A549 (cell line): ENCODE data around the gene TNS1. TPM values are rescaled to one million over a fixed set of nuclear protein-coding genes. Genes with fewer than 3 reads are reported as not detected.

Experiments
- ATAC-seq, 2 experiments: fragments of 200-7000 bp in 1 of 2; fragments of >200 bp in 1 of 2; cut with Nextera tagmentation in 1 of 2; cut with Tn5 transposase in 1 of 2; 3 replicates each; pipeline versions ENCODE4 v1.8.0 to v1.9.1; 2018 to 2020; ENCODE audit warnings: mild to moderate bottlenecking in 1 of 2, moderate library complexity in 1 of 2
- CTCF ChIA-PET: fragments of 300-600 bp; sonication (Branson Sonifier 250); formaldehyde crosslinking; extraction: SDS; loops from one replicate; lab custom pipeline; 2021; ENCODE audit warnings: antibody characterized with exemption, inconsistent platforms; lab: Yijun Ruan, JAX
- POLR2A ChIA-PET: fragments of 350-600 bp; formaldehyde crosslinking; extraction: SDS; loops from one replicate; lab custom pipeline; 2021; ENCODE audit warnings: antibody characterized with exemption, inconsistent platforms; lab: Yijun Ruan, JAX
- DNase-seq, 2 experiments: peaks; one replicate each; pipeline versions ENCODE4 v3.0.0 to v3.0.0-alpha.2; 2011 to 2016; ENCODE audit warnings: low read depth in 1 of 2, low spot score in 1 of 2
- FAIRE-seq: peaks from 2 replicates; lab custom pipeline; 2011; peaks lifted over from hg19 to GRCh38; lab: Jason Lieb, UNC
- H3K27ac ChIP-seq, 2 experiments: fragments of >200 bp; sonication (Bioruptor Twin); formaldehyde crosslinking; 3 replicates each; pipeline ENCODE4 v1.5.1; 2016 to 2017
- H3K4me1 ChIP-seq: fragments of >200 bp; sonication (Bioruptor Twin); formaldehyde crosslinking; 3 replicates; pipeline ENCODE4 v1.6.1; 2016
- H3K4me2 ChIP-seq: fragments of >200 bp; sonication (Bioruptor Twin); formaldehyde crosslinking; 3 replicates; pipeline ENCODE4 v1.6.1; 2016
- H3K4me3 ChIP-seq: fragments of >200 bp; sonication (Bioruptor Twin); formaldehyde crosslinking; 3 replicates; pipeline ENCODE4 v1.5.1; 2016
- H3K9me3 ChIP-seq: fragments of >200 bp; sonication (Bioruptor Twin); formaldehyde crosslinking; 3 replicates; pipeline ENCODE4 v1.6.1; 2016
- ATOH8 ChIP-seq: fragments of 250-450 bp; sonication (Bioruptor Pico); IDR thresholded peaks from 2 replicates; pipeline ENCODE4 v1.5.0; 2020; ENCODE audit warnings: low read depth, mild to moderate bottlenecking, moderate library complexity
- BCL3 ChIP-seq: fragments of >200 bp; sonication (Bioruptor Twin); formaldehyde crosslinking; IDR thresholded peaks from 3 replicates; pipeline ENCODE4 v1.6.1; 2016
- BHLHE40 ChIP-seq: IDR thresholded peaks from 2 replicates; pipeline ENCODE4 v1.6.1; 2012; ENCODE audit warnings: low read depth, low read length, inconsistent platforms
- CBX2 ChIP-seq: fragments of 200-600 bp; sonication (generic); IDR thresholded peaks from 2 replicates; pipeline ENCODE4 v1.6.1; 2016; ENCODE audit warnings: low read depth, mild to moderate bottlenecking, borderline replicate concordance
- CTCF ChIP-seq: fragments of >200 bp; sonication (Bioruptor Twin); formaldehyde crosslinking; IDR thresholded peaks from 3 replicates; pipeline ENCODE4 v1.5.1; 2016
- E2F6 ChIP-seq: IDR thresholded peaks from 2 replicates; pipeline ENCODE4 v1.6.1; 2012; ENCODE audit warnings: low read depth, borderline replicate concordance
- EHMT2 ChIP-seq: fragments of 200-600 bp; sonication (generic); IDR thresholded peaks from 2 replicates; pipeline ENCODE4 v1.6.1; 2016; ENCODE audit warnings: antibody characterized with exemption, low read depth, mild to moderate bottlenecking, moderate library complexity
- ESRRA ChIP-seq: fragments of 150-350 bp; IDR thresholded peaks from 2 replicates; pipeline ENCODE4 v1.6.1; 2014; ENCODE audit warnings: mild to moderate bottlenecking, low read length, borderline replicate concordance
- HDAC2 ChIP-seq: fragments of 200-600 bp; sonication (generic); IDR thresholded peaks from 2 replicates; pipeline ENCODE4 v1.6.1; 2016
- HOXB5 ChIP-seq: fragments of 250-450 bp; sonication (Bioruptor Pico); IDR thresholded peaks from 2 replicates; pipeline ENCODE4 v1.5.0; 2020; ENCODE audit warnings: mild to moderate bottlenecking, moderate library complexity
- JUN ChIP-seq, 2 experiments: fragments of >200 bp; sonication (Bioruptor Twin); formaldehyde crosslinking; IDR thresholded peaks; 2 replicates in 1 of 2; 3 replicates in 1 of 2; pipeline ENCODE4 v1.6.1; 2016 to 2017
- JUNB ChIP-seq: fragments of >200 bp; sonication (Bioruptor Twin); formaldehyde crosslinking; IDR thresholded peaks from 2 replicates; pipeline ENCODE4 v1.6.1; 2016
- MAFK ChIP-seq: fragments of 450-650 bp; IDR thresholded peaks from 2 replicates; pipeline ENCODE4 v1.6.1; 2014; ENCODE audit not compliant: partially characterized antibody
- MAZ ChIP-seq: fragments of 150-350 bp; IDR thresholded peaks from 2 replicates; pipeline ENCODE4 v1.6.1; 2014; ENCODE audit warnings: antibody characterized with exemption, low read depth, low read length, borderline replicate concordance
- NFE2L2 ChIP-seq: fragments of 150-350 bp; conservative IDR thresholded peaks from 2 replicates; pipeline ENCODE4 v1.6.1; 2014; ENCODE audit warnings: low read length
- POLR2A ChIP-seq: IDR thresholded peaks from 2 replicates; pipeline ENCODE4 v1.6.1; 2012; ENCODE audit warnings: mild to moderate bottlenecking, low read length
- RFX5 ChIP-seq: fragments of 450-650 bp; IDR thresholded peaks from 2 replicates; pipeline ENCODE4 v1.7.1; 2014; ENCODE audit warnings: antibody characterized with exemption, mild to moderate bottlenecking, moderate library complexity
- RNF2 ChIP-seq: fragments of 200-600 bp; sonication (generic); IDR thresholded peaks from 2 replicates; pipeline ENCODE4 v1.6.1; 2016; ENCODE audit warnings: low read depth, mild to moderate bottlenecking, antibody characterized with exemption, moderate library complexity, borderline replicate concordance
- SMC3 ChIP-seq: fragments of >200 bp; sonication (Bioruptor Twin); formaldehyde crosslinking; IDR thresholded peaks from 3 replicates; pipeline ENCODE4 v1.6.1; 2018; ENCODE audit warnings: inconsistent platforms
- ZC3H11A ChIP-seq: fragments of 450-650 bp; IDR thresholded peaks from 2 replicates; pipeline ENCODE4 v1.6.1; 2014; ENCODE audit warnings: antibody characterized with exemption, mild to moderate bottlenecking
- WGBS: methylation state at CpG from one replicate; pipeline ENCODE4 v1.1.6; 2017; ENCODE audit errors: missing lambda C conversion rate; 5-methylcytosine and 5-hydroxymethylcytosine counted together
- polyA plus RNA-seq, 4 experiments: library from polyadenylated mRNA; depleted of rRNA in 3 of 4; stranded (reverse); fragments of >200 nt; fragmentation: RNase III in 1 of 4; extraction: RNeasy Plus Mini Kit Qiagen cat#74134 plus additional on column Dnase treatment in 1 of 4; gene quantifications; 2 replicates in 3 of 4; 3 replicates in 1 of 4; pipeline ENCODE4 v1.2.3, GENCODE V29; 2011 to 2017
- TF ChIP-seq, protein P1 (sequence below): fragments of >200 bp; sonication (Bioruptor Twin); formaldehyde crosslinking; IDR thresholded peaks from 2 replicates; pipeline ENCODE4 v1.6.1; 2016
- TF ChIP-seq, protein P2 (sequence below): fragments of 200-600 bp; sonication (generic); IDR thresholded peaks from 2 replicates; pipeline ENCODE4 v1.6.1; 2016; ENCODE audit warnings: antibody characterized with exemption, mild to moderate bottlenecking, moderate library complexity

TNS1 gene
- polyA plus RNA-seq, 2 of the 4 experiments (the other 2 are of a cell fraction): 4.9 to 10.6 TPM

- Histone ChIP-seq H3K4me3 (no peak overlapping the region), H3K9me3 (no peaks in the 10 kb centered on the region), H3K4me2 (no peak overlapping the region), H3K4me1 (peaks cover 36% of the 10 kb centered on the region), H3K27ac (no peak overlapping the region)
- no peak for TF ChIP-seq HDAC2
- no peak for TF ChIP-seq ZC3H11A
- TF ChIP-seq ESRRA: no peak
- no peak for TF ChIP-seq HOXB5 (CRISPR knock-in tag)
- no peak for TF ChIP-seq POLR2A
- ChIA-PET CTCF (interaction anchor here (0.7 kb wide), 1 partner anchor 12 kb away, joined by 3 read pairs; no protein-coding TSS in a partner anchor), POLR2A (no interaction called here)
- WGBS: 94% methylated on average over 6 of the region's 6 CpGs
- ATAC-seq (no peak), DNase-seq (no peak), FAIRE-seq (no peak)
These were observed 56.7 kb downstream of the TNS1 start for GRCh38 chr2:217946051-217946450.

DNA sequence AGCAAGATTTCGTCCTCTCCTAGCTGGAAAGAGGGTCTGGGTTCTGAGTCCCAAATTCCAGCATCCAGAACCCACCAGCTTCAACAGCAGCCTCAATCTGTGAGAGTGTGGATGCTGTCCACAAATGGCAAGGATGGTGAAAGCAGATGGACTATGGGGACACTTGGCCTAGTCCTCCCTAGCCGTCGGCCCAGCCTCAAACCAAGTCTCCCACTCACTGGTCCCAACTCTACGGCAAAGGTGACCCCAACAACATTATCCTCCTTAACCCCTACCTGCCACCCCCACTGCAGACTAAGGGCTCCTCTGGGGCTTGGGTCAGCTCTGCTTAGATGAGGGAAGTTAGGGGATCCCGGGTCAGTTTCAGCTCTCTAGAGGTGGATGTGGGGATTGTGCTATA lies 57.3 kb downstream of the TNS1 start:
- Histone ChIP-seq H3K4me1 (peaks cover 33% of the 10 kb centered on the region), H3K27ac (no peak overlapping the region), H3K9me3 (no peaks in the 10 kb centered on the region), H3K4me3 (no peak overlapping the region), H3K4me2 (no peak overlapping the region)
- FAIRE-seq (no peak), ATAC-seq (no peak), DNase-seq (no peak)
- ChIA-PET CTCF (no interaction called here), POLR2A (no interaction called here)
- 71% methylated on average over 5 of the region's 5 CpGs for WGBS
- TF ChIP-seq, protein P1, sequence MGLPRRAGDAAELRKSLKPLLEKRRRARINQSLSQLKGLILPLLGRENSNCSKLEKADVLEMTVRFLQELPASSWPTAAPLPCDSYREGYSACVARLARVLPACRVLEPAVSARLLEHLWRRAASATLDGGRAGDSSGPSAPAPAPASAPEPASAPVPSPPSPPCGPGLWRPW: no peak
- TF ChIP-seq BHLHE40: no peak
- TF ChIP-seq ZC3H11A: no peak
- no peak for TF ChIP-seq RFX5
- TF ChIP-seq JUNB: no peak

GRCh38 chr2:217944923-217945322 lies 57.9 kb downstream of the TNS1 start:
- ChIA-PET POLR2A (no interaction called here), CTCF (interaction anchor here (1.5 to 2.2 kb wide), 4 partner anchors 9 to 48 kb away, joined by 6 to 9 read pairs (median 8); no protein-coding TSS in a partner anchor)
- FAIRE-seq (no peak), ATAC-seq (no peak), DNase-seq (no peak)
- TF ChIP-seq JUN (IDR thresholded peaks at IDR 0.05) (no peak), ZC3H11A (no peak)
- H3K4me3 ChIP-seq: no peak overlapping the region
- no peak overlapping the region for H3K27ac ChIP-seq
- H3K4me1 ChIP-seq: peaks cover 27% of the 10 kb centered on the region
- no peak overlapping the region for H3K4me2 ChIP-seq
- 84% methylated on average over 8 of the region's 8 CpGs for WGBS
- H3K9me3 ChIP-seq: no peaks in the 10 kb centered on the region

- DNase-seq: no peak
- no peak for TF ChIP-seq RFX5
- TF ChIP-seq, protein P2, sequence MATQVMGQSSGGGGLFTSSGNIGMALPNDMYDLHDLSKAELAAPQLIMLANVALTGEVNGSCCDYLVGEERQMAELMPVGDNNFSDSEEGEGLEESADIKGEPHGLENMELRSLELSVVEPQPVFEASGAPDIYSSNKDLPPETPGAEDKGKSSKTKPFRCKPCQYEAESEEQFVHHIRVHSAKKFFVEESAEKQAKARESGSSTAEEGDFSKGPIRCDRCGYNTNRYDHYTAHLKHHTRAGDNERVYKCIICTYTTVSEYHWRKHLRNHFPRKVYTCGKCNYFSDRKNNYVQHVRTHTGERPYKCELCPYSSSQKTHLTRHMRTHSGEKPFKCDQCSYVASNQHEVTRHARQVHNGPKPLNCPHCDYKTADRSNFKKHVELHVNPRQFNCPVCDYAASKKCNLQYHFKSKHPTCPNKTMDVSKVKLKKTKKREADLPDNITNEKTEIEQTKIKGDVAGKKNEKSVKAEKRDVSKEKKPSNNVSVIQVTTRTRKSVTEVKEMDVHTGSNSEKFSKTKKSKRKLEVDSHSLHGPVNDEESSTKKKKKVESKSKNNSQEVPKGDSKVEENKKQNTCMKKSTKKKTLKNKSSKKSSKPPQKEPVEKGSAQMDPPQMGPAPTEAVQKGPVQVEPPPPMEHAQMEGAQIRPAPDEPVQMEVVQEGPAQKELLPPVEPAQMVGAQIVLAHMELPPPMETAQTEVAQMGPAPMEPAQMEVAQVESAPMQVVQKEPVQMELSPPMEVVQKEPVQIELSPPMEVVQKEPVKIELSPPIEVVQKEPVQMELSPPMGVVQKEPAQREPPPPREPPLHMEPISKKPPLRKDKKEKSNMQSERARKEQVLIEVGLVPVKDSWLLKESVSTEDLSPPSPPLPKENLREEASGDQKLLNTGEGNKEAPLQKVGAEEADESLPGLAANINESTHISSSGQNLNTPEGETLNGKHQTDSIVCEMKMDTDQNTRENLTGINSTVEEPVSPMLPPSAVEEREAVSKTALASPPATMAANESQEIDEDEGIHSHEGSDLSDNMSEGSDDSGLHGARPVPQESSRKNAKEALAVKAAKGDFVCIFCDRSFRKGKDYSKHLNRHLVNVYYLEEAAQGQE: no peak
- TF ChIP-seq EHMT2: no peak
- TF ChIP-seq NFE2L2: no peak
- no peak for TF ChIP-seq E2F6
- TF ChIP-seq ATOH8: no peak
- TF ChIP-seq BCL3: no peak
- no peak for TF ChIP-seq MAFK
- TF ChIP-seq CTCF: no peak
- TF ChIP-seq MAZ: no peak
- no peak for TF ChIP-seq CBX2
- no peak for TF ChIP-seq SMC3
- no peak for TF ChIP-seq RNF2
- no peak for TF ChIP-seq BHLHE40
- TF ChIP-seq, all 56 proteins: peak for 0
- ChIA-PET POLR2A (interaction anchor here (1.5 kb wide), 1 partner anchor 10 kb away, joined by 7 read pairs; no protein-coding TSS in a partner anchor), CTCF (interaction anchor here (0.9 to 2.2 kb wide), 9 partner anchors 9 to 159 kb away, joined by 3 to 9 read pairs (median 6); no protein-coding TSS in a partner anchor)
- 76% methylated on average over 3 of the region's 3 CpGs for WGBS
- peak overlapping the region; percentile 87 for H3K4me2 ChIP-seq
- H3K9me3 ChIP-seq: no peaks in the 10 kb centered on the region
- peak overlapping the region; percentile 57 to 77; a peak in 5 of 6 replicates for H3K27ac ChIP-seq
- H3K4me3 ChIP-seq: no peak overlapping the region
- H3K4me1 ChIP-seq: peaks cover 27% of the 10 kb centered on the region
- FAIRE-seq (no peak), ATAC-seq (no peak)
These were observed 58.4 kb downstream of the TNS1 start for GRCh38 chr2:217944366-217944765.
